Measurements from ENCODE around the gene PRR5. TPM values are rescaled to one million over a fixed set of nuclear protein-coding genes. Genes with fewer than 3 reads are reported as not detected.
A peak's percentile ranks its signal among the peaks of the same experiment; 100 is the strongest.
"Not testable (repeated sequence)": the region's sequence is repeated elsewhere in the genome, so short reads cannot be mapped to it uniquely, and the experiment has no call there.

PRR5 gene
- total RNA-seq, 1 donor from 2014 or later, result 13.5 TPM

DNA sequence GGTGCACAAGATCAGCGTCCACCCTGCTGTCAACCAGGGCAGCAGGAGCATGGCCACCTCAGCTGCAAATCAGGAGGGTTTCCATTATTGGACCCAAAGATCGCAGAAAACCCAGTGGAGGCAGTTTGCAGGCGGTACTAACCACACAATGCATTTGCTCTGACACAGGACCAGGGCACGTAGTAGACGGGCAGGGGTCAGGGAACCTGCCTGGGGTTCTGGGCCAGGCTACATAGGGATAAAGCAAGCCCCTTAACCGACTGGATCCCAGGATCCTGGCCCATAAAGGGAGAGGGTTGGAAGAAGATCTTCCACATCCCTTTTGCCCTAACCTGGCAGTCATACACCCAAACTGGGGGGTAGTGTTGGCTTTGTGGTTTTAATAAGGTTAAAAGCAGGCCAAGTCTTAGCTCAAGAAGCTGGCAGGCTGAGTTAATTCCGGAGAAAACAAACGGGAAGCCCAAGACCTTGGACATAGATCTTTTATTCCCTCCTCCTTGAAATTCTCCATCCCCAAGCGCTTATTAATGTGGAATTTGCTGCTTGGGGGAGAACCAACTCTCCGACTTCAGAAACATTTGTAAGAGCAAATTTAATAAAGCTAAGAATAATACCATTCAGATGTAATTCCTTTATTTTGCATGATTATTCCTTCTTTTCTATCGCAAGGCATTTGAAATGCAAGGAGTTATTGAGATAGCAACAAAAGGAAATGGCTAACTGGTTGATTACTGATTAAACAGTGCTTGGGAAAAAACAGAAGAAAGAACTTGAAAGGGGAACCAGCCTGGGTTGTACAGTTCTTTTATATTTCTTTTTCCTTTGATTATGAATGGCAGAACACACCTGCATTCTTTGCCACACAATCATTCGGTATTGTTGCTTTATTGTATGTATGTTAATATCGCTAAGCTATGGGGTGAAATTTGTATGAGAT is 44.1 kb downstream of the PRR5 start:
- Mint-ChIP-seq H3K9me3 (ENCODE audit: unreplicated experiment) (no peaks in the 10 kb centered on the region), H3K4me1 (ENCODE audit: unreplicated experiment) (no peaks in the 10 kb centered on the region), H3K27ac (ENCODE audit: unreplicated experiment) (no peak overlapping the region), H3K4me3 (ENCODE audit: unreplicated experiment) (no peak overlapping the region), H3K36me3 (ENCODE audit: unreplicated experiment) (no peaks in the 10 kb centered on the region), H3K27me3 (ENCODE audit: unreplicated experiment) (peaks cover 26% of the 10 kb centered on the region)
- no peak for DNase-seq (ENCODE audit: extremely low spot score, unreplicated experiment)
- TF ChIP-seq, protein P1, sequence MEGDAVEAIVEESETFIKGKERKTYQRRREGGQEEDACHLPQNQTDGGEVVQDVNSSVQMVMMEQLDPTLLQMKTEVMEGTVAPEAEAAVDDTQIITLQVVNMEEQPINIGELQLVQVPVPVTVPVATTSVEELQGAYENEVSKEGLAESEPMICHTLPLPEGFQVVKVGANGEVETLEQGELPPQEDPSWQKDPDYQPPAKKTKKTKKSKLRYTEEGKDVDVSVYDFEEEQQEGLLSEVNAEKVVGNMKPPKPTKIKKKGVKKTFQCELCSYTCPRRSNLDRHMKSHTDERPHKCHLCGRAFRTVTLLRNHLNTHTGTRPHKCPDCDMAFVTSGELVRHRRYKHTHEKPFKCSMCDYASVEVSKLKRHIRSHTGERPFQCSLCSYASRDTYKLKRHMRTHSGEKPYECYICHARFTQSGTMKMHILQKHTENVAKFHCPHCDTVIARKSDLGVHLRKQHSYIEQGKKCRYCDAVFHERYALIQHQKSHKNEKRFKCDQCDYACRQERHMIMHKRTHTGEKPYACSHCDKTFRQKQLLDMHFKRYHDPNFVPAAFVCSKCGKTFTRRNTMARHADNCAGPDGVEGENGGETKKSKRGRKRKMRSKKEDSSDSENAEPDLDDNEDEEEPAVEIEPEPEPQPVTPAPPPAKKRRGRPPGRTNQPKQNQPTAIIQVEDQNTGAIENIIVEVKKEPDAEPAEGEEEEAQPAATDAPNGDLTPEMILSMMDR (IDR thresholded peaks at IDR 0.05), result no peak

DNA sequence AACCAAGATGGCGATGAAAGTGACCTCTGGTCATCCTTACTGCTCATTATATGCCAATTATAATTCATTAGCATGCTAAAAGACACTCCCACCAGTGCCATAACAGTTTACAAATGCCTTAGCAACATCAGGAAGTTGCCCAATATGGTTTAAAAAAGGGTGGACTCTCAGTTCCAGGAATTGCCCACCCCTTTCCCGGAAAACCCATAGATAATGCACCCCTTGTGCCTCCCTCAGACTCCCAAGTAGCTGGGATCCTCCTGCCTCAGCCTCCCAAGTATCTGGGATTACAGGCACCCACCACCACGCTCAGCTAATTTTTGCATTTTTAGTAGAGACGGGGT is 45.8 kb downstream of the PRR5 start:
- not testable (repeated sequence) for H3K36me3 Mint-ChIP-seq (ENCODE audit: unreplicated experiment); H3K9me3 Mint-ChIP-seq (ENCODE audit: unreplicated experiment); H3K4me1 Mint-ChIP-seq (ENCODE audit: unreplicated experiment); H3K27ac Mint-ChIP-seq (ENCODE audit: unreplicated experiment); H3K4me3 Mint-ChIP-seq (ENCODE audit: unreplicated experiment); DNase-seq (ENCODE audit: extremely low spot score, unreplicated experiment)
- H3K27me3 Mint-ChIP-seq (ENCODE audit: unreplicated experiment), result peaks cover 35% of the 10 kb centered on the region

DNA sequence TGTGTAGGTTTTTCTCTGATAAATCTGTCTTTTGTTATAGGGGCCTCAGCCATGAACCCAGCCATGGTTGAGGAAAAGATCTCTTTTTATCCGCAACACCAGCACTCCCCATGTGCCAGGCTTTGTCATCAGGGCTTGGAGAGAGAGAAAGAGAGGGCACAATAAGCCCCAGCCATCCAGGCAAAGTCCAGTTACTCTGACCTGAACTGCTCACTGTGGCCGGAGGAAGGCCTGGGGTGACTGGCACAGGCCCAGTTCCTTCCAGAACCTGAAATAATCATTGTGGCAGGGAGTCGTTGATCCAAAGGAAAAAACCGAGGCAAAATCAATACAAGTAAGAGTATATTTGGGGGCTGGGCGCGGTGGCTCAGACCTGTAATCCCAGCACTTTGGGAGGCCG is 46.5 kb downstream of the PRR5 start:
- TF ChIP-seq, protein P1 (IDR thresholded peaks at IDR 0.05), result no peak
- H3K4me1 Mint-ChIP-seq (ENCODE audit: unreplicated experiment), result peaks cover 4% of the 10 kb centered on the region
- no peak overlapping the region for H3K27ac Mint-ChIP-seq (ENCODE audit: unreplicated experiment)
- no peak overlapping the region for H3K4me3 Mint-ChIP-seq (ENCODE audit: unreplicated experiment)
- no peak for DNase-seq (ENCODE audit: extremely low spot score, unreplicated experiment)
- peaks cover 38% of the 10 kb centered on the region for H3K27me3 Mint-ChIP-seq (ENCODE audit: unreplicated experiment)
- no peaks in the 10 kb centered on the region for H3K9me3 Mint-ChIP-seq (ENCODE audit: unreplicated experiment)
- H3K36me3 Mint-ChIP-seq (ENCODE audit: unreplicated experiment), result no peaks in the 10 kb centered on the region

DNA sequence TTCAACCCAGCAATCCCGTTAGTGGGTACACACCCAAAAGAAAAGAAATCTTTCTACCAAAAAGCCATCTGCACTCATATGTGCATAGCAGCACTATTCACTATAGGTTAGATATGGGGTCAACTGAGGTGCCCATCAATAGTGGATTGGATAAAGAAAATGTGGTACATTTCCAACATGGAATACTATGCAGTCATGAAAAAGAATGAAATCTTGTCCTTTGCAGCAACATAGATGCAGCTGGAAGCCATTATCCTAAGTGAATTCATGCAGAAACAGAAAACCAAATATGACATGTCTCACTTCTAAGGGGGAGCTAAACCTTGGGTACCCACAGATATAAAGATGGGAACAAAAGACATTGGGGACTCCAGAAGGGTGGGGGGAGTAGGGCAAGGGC is 48.5 kb downstream of the PRR5 start:
- Mint-ChIP-seq H3K4me1 (ENCODE audit: unreplicated experiment) (peaks cover 4% of the 10 kb centered on the region), H3K27ac (ENCODE audit: unreplicated experiment) (no peak overlapping the region), H3K4me3 (ENCODE audit: unreplicated experiment) (no peak overlapping the region), H3K27me3 (ENCODE audit: unreplicated experiment) (peaks cover 50% of the 10 kb centered on the region), H3K36me3 (ENCODE audit: unreplicated experiment) (no peaks in the 10 kb centered on the region), H3K9me3 (ENCODE audit: unreplicated experiment) (no peaks in the 10 kb centered on the region)
- DNase-seq (ENCODE audit: extremely low spot score, unreplicated experiment), result no peak
- TF ChIP-seq, protein P1 (IDR thresholded peaks at IDR 0.05), result no peak

DNA sequence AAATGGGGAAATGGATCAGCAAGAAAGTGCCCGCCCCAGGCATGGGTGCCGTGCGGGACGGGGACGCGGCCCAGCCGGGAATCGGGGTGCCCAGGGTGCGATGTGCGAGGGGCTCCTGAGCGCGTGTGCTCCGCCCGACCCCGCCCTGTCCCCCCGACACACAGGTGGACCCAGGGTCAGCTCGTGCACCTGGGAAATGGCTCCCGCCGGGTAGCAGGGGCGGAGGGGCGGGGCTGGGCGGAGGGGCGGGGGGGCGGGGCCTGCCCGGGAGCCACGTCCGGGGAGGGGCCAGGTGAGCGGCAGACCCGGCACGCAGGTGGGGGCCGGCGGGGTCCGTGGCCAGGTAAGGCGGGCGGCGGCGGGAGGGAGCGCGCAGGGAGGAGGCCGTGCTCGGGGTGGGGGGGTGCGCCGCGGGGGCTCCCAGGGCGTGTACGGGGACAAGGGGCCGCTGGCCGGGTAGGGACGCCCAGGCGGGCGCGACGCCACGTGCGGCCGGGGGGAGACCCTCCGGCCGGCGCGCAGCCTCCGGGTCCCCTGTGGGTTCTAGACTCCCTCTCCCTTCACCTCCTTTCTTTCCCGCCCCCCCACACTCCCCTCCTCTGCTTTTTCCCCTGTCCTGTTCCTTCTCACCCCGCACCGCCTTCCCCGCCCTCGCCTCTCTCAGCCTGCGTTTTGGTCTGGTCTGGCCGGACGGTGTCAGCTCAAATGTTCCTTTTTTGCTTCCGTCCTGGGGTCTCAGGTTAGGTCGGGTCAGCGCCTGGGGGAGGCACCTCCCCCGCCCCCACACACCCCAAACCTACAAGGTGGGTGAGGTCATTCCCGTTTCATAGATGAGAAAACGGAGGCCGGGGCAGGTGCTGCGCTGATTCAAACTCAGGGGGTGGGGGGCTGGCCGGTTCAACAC is 50.5 kb downstream of the PRR5 start, which contains the start of gene ARHGAP8:
ARHGAP8 (plus strand) TSS at position 291 of the 904 bp plus-strand sequence. CDS start 33,953 bp downstream, outside the sequence.
- Mint-ChIP-seq H3K4me3 (ENCODE audit: unreplicated experiment) (peak within 1 kb of the TSS; percentile 4), H3K27ac (ENCODE audit: unreplicated experiment) (no peak within 1 kb of the TSS), H3K4me1 (ENCODE audit: unreplicated experiment) (peaks cover 4% of the 10 kb centered on the region), H3K36me3 (ENCODE audit: unreplicated experiment) (no peaks in the 10 kb centered on the region), H3K27me3 (ENCODE audit: unreplicated experiment) (peaks cover 53% of the 10 kb centered on the region), H3K9me3 (ENCODE audit: unreplicated experiment) (no peaks in the 10 kb centered on the region)
- DNase-seq (ENCODE audit: extremely low spot score, unreplicated experiment), result no peak
- TF ChIP-seq, protein P1 (IDR thresholded peaks at IDR 0.05), result no peak
